PC-9 (cell line): ENCODE results near the gene PAFAH2. TPM values are rescaled to one million over a fixed set of nuclear protein-coding genes. Genes with fewer than 3 reads are reported as not detected.
"Not testable (repeated sequence)": the region's sequence is repeated elsewhere in the genome, so short reads cannot be mapped to it uniquely, and the experiment has no call there.

Source experiments
- BruUV-seq: library from RNA; stranded (reverse); fragments of 400-500 nt; replicated peaks from 2 replicates; lab custom pipeline; 2021; lab: Mats Ljungman, UMichigan
- CTCF ChIA-PET: fragments of 300-600 bp; sonication (Branson Sonifier 250); formaldehyde crosslinking; loops from one replicate; lab custom pipeline; 2022; ENCODE audit warnings: antibody characterized with exemption; lab: Charles Lee
- POLR2A ChIA-PET: fragments of 300-600 bp; sonication (Branson Sonifier 250); formaldehyde crosslinking; loops from one replicate; lab custom pipeline; 2022; ENCODE audit warnings: antibody characterized with exemption; ENCODE audit not compliant: unreplicated experiment; lab: Charles Lee
- DNase-seq, 2 experiments: peaks; one replicate each; pipeline versions ENCODE4 v3.0.0 to v3.0.0-alpha.2; 2015 to 2022; ENCODE audit warnings: mixed read lengths in 1 of 2
- H2AFZ ChIP-seq: fragments of 200-600 bp; sonication (generic); 2 replicates; pipeline ENCODE4 v1.8.1; 2017; ENCODE audit warnings: antibody characterized with exemption
- H3F3A ChIP-seq: fragments of 200-600 bp; sonication (generic); 2 replicates; pipeline ENCODE4 v1.8.1; 2017; ENCODE audit warnings: antibody characterized with exemption, mild to moderate bottlenecking, low read depth; ENCODE audit not compliant: insufficient read depth
- H3K27ac ChIP-seq: fragments of 200-600 bp; sonication (generic); 2 replicates; pipeline ENCODE4 v1.6.1; 2016; ENCODE audit warnings: mixed run types
- H3K27me3 ChIP-seq: fragments of 200-600 bp; sonication (generic); 2 replicates; pipeline ENCODE4 v1.6.1; 2016; ENCODE audit warnings: low read depth, mixed run types; ENCODE audit not compliant: insufficient read depth
- H3K36me3 ChIP-seq: fragments of 200-600 bp; sonication (generic); 2 replicates; pipeline ENCODE4 v1.6.1; 2016; ENCODE audit warnings: low read depth, mixed run types
- H3K4me1 ChIP-seq: fragments of 200-600 bp; sonication (generic); replicated peaks from 2 replicates; pipeline ENCODE4 v1.6.1; 2016; ENCODE audit warnings: mixed run types; ENCODE audit not compliant: insufficient read depth
- H3K4me2 ChIP-seq: fragments of 200-600 bp; sonication (generic); 2 replicates; pipeline ENCODE4 v1.6.1; 2017; ENCODE audit warnings: mixed run types
- H3K4me3 ChIP-seq: fragments of 200-600 bp; sonication (generic); 2 replicates; pipeline ENCODE4 v1.6.1; 2016; ENCODE audit warnings: mixed run types
- H3K79me2 ChIP-seq: fragments of 200-600 bp; sonication (generic); 2 replicates; pipeline ENCODE4 v1.6.1; 2017; ENCODE audit warnings: low read depth, mixed run types
- H3K9me2 ChIP-seq: fragments of 200-600 bp; sonication (generic); 2 replicates; pipeline ENCODE4 v1.8.1; 2017; ENCODE audit warnings: mild to moderate bottlenecking; ENCODE audit not compliant: insufficient read depth
- H3K9me3 ChIP-seq: fragments of 200-600 bp; sonication (generic); 2 replicates; pipeline ENCODE4 v1.8.1; 2016; ENCODE audit warnings: low read depth; ENCODE audit not compliant: insufficient read depth
- H4K20me1 ChIP-seq: fragments of 200-600 bp; sonication (generic); 2 replicates; pipeline ENCODE4 v1.8.1; 2017; ENCODE audit not compliant: insufficient read depth
- EZH2 ChIP-seq: fragments of 200-600 bp; sonication (generic); IDR thresholded peaks from 2 replicates; pipeline ENCODE4 v1.8.0; 2017; ENCODE audit warnings: antibody characterized with exemption, low read depth
- intact Hi-C: fragments of 100-400 bp; cut with micrococcal nuclease; formaldehyde crosslinking; loops from one replicate; pipeline ENCODE4 v1.10.0; 2022; ENCODE audit not compliant: unreplicated experiment
- total RNA-seq: library from RNA; stranded (reverse); gene quantifications from 2 replicates; pipeline ENCODE4 v1.2.3, GENCODE V29; 2021
- TF ChIP-seq, protein P1 (sequence below): fragments of 200-600 bp; sonication (generic); conservative IDR thresholded peaks from 2 replicates; pipeline ENCODE4 v1.6.1; 2017; ENCODE audit warnings: mixed run types, antibody characterized with exemption, mild to moderate bottlenecking, moderate library complexity

Gene PAFAH2
- total RNA-seq, 1 experiment from 2014 or later, result 13.9 TPM

DNA sequence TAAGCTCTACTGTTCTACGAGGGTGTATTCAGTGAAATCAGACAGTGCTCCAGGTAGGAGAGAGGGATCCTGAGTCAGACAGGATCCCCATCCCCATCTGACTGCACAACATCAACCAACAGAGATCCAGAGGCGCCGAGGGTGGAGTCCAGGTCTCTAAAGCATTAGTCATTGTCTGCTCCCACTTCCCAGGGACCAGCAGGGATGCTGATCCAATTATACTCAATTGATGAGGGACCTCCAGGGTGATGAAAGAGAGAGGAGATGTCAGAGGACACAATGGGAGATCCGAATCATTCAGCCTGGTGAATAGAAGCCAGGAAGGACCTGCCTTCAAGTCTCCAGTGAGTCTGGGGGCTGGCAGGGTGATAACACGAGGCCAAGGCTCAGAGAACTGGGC lies 52.1 kb downstream of the PAFAH2 start:
- ChIA-PET POLR2A (no interaction called here), CTCF (no interaction called here)
- Histone ChIP-seq H2AFZ (no peak overlapping the region), H3K4me1 (no peaks in the 10 kb centered on the region), H3K9me2 (no peaks in the 10 kb centered on the region), H3K4me3 (no peak overlapping the region), H3K4me2 (no peak overlapping the region), H3K27ac (no peak overlapping the region), H3K36me3 (no peaks in the 10 kb centered on the region), H3K79me2 (no peaks in the 10 kb centered on the region), H3F3A (no peaks in the 10 kb centered on the region), H3K9me3 (no peaks in the 10 kb centered on the region), H3K27me3 (no peaks in the 10 kb centered on the region), H4K20me1 (no peaks in the 10 kb centered on the region)
- BruUV-seq, result no TSS peak
- TF ChIP-seq, protein P1, sequence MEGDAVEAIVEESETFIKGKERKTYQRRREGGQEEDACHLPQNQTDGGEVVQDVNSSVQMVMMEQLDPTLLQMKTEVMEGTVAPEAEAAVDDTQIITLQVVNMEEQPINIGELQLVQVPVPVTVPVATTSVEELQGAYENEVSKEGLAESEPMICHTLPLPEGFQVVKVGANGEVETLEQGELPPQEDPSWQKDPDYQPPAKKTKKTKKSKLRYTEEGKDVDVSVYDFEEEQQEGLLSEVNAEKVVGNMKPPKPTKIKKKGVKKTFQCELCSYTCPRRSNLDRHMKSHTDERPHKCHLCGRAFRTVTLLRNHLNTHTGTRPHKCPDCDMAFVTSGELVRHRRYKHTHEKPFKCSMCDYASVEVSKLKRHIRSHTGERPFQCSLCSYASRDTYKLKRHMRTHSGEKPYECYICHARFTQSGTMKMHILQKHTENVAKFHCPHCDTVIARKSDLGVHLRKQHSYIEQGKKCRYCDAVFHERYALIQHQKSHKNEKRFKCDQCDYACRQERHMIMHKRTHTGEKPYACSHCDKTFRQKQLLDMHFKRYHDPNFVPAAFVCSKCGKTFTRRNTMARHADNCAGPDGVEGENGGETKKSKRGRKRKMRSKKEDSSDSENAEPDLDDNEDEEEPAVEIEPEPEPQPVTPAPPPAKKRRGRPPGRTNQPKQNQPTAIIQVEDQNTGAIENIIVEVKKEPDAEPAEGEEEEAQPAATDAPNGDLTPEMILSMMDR, result no peak
- TF ChIP-seq EZH2, result no peak
- intact Hi-C loops, result no loop called here
- DNase-seq, result no peak

DNA sequence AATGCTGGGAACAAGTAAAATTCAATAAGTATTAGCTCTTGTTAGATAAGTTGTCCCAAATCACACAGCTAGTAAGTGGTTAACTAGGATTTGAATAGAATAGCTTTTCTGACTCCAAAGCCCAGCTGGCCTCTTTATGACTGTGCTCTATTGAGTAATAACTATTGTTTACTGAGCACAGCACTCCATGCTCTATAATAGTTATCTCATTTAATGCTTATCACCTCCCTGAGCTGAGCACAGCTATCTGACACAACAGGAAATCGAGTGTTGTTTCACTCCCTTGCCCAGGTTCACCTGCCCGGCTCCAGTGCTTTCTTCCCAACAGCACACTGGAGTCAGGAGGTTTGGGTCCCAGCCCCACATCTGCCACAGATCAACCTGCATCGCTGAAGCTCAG lies 52.9 kb downstream of the PAFAH2 start:
- H3K4me1 ChIP-seq, result no peaks in the 10 kb centered on the region
- no peak overlapping the region for H3K27ac ChIP-seq
- H4K20me1 ChIP-seq, result no peaks in the 10 kb centered on the region
- POLR2A ChIA-PET, result no interaction called here
- H3F3A ChIP-seq, result no peaks in the 10 kb centered on the region
- no peak overlapping the region for H3K4me2 ChIP-seq
- BruUV-seq, result no TSS peak
- CTCF ChIA-PET, result no interaction called here
- intact Hi-C loops, result no loop called here
- no peaks in the 10 kb centered on the region for H3K9me3 ChIP-seq
- H2AFZ ChIP-seq, result no peak overlapping the region
- H3K4me3 ChIP-seq, result no peak overlapping the region
- no peak for TF ChIP-seq EZH2
- TF ChIP-seq, protein P1, result no peak
- no peak for DNase-seq
- H3K27me3 ChIP-seq, result no peaks in the 10 kb centered on the region
- H3K36me3 ChIP-seq, result no peaks in the 10 kb centered on the region
- no peaks in the 10 kb centered on the region for H3K79me2 ChIP-seq
- no peaks in the 10 kb centered on the region for H3K9me2 ChIP-seq

DNA sequence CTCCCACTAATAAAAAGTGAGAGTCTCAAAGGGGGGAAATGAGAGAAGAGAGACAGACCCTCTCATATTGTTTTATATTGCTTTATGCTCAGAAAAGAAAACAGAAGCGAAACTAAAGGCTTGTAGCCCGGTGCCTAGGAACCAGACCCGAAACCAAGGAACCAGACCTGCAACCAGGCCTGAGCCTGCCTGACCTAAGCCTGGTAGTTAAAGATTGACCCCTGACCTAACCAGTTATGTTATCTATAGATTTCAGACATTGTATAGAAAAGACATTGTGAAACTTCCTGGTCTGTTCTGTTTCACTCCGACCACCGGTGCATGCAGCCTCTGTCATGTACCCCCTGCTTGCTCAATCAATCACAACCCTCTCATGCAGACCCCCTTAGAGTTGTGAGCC lies 54.4 kb downstream of the PAFAH2 start:
- H3K79me2 ChIP-seq, H3K4me3 ChIP-seq, BruUV-seq, H3K36me3 ChIP-seq, H3K4me2 ChIP-seq, H3K9me2 ChIP-seq, H3K4me1 ChIP-seq, H3K27ac ChIP-seq, H3K27me3 ChIP-seq, H2AFZ ChIP-seq, H3K9me3 ChIP-seq, H4K20me1 ChIP-seq, POLR2A ChIA-PET, DNase-seq, CTCF ChIA-PET, H3F3A ChIP-seq, intact Hi-C loops: not testable (repeated sequence)

DNA sequence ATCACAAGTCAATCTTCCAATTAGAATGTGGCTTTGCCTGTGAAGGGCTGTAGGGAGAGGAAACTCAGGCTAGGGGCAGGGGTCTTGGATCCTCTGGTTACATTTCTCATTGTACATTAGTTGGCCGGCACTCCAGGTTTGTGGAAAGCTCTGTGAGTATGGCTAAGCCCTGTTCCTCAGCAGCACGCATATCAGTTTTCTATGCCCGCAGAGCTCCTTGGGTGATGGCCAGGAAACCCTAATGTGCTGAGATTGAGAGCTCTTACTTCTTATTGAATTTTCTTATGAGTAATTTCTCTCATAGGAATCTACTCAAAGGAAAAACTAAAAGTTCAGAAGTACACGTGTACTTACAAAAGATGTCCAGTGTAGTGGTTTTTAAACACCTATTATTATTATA lies 60.9 kb downstream of the PAFAH2 start:
- no peaks in the 10 kb centered on the region for H3K79me2 ChIP-seq
- H3K27ac ChIP-seq, result no peak overlapping the region
- no peaks in the 10 kb centered on the region for H3K36me3 ChIP-seq
- H3K9me2 ChIP-seq, result no peaks in the 10 kb centered on the region
- H4K20me1 ChIP-seq, result no peaks in the 10 kb centered on the region
- no peak for TF ChIP-seq EZH2
- TF ChIP-seq, protein P1, result no peak
- no peaks in the 10 kb centered on the region for H3F3A ChIP-seq
- no peak overlapping the region for H2AFZ ChIP-seq
- ChIA-PET CTCF (no interaction called here), POLR2A (no interaction called here)
- no TSS peak for BruUV-seq
- H3K4me3 ChIP-seq, result no peak overlapping the region
- intact Hi-C loops, result no loop called here
- no peaks in the 10 kb centered on the region for H3K9me3 ChIP-seq
- no peak overlapping the region for H3K4me2 ChIP-seq
- H3K27me3 ChIP-seq, result no peaks in the 10 kb centered on the region
- H3K4me1 ChIP-seq, result no peaks in the 10 kb centered on the region
- no peak for DNase-seq
